ENCODE measurements around the gene SSRP1.

Gene SSRP1

GRCh38 chr11:57322256-57323166, 13.2 kb downstream of the SSRP1 start:
- H3K14ac ChIP-seq (ENCODE audit: low read length in 2 of 2): no peak overlapping the region
- 8% methylated on average over 12 of the region's 13 CpGs for WGBS

GRCh38 chr11:57321388-57322255, 14.1 kb downstream of the SSRP1 start:
- H3K4me2 ChIP-seq (ENCODE audit: low read length, poor library complexity, severe bottlenecking): peak overlapping the region; percentile 77
- H2AFZ ChIP-seq (ENCODE audit: low read depth, low read length): no peak overlapping the region
- H3K9ac ChIP-seq (ENCODE audit: low read length): peak overlapping the region; percentile 97
- H3K79me1 ChIP-seq (replicated peaks; ENCODE audit: low read length, poor library complexity, severe bottlenecking): peaks cover 30% of the 10 kb centered on the region
- H2BK5ac ChIP-seq (ENCODE audit: low read depth, low read length, poor library complexity, severe bottlenecking): peak overlapping the region; percentile 63
- peaks cover 34% of the 10 kb centered on the region for H3K4me1 ChIP-seq (ENCODE audit: control insufficient read depth, insufficient read depth, low read depth, low read length)
- peak overlapping the region; percentile 42 for H2AK5ac ChIP-seq (ENCODE audit: low read length, severe bottlenecking)
- peaks cover 42 to 52% of the 10 kb centered on the region in 2 experiments for H3K36me3 ChIP-seq (ENCODE audit: control insufficient read depth in 1 of 2, insufficient read depth in 2 of 2, low read depth in 1 of 2, low read length in 2 of 2)
- DNase-seq: no peak
- peak overlapping the region; percentile 67 for H4K8ac ChIP-seq (ENCODE audit: low read length)
- peak overlapping the region; percentile 73 for H2BK15ac ChIP-seq (ENCODE audit: low read depth, poor library complexity, severe bottlenecking)
- H4K91ac ChIP-seq (ENCODE audit: low read length): peak overlapping the region; percentile 78
- H2BK120ac ChIP-seq (ENCODE audit: low read depth, low read length): peak overlapping the region; percentile 89
- H3K27ac ChIP-seq (ENCODE audit: low read length, poor library complexity, severe bottlenecking): peak overlapping the region; percentile 78
- WGBS: 74% methylated on average over 6 of the region's 6 CpGs
- peak overlapping the region; percentile 9 to 86 for H2BK12ac ChIP-seq (ENCODE audit: low read length in 2 of 2)
- no peak overlapping the region for H3K14ac ChIP-seq (ENCODE audit: low read length in 2 of 2)
- H3K4ac ChIP-seq (ENCODE audit: low read depth in 1 of 2, low read length in 2 of 2): peak overlapping the region; percentile 35 to 60
- peak overlapping the region in 1 of 2 experiments; percentile 97 for H3K4me3 ChIP-seq (ENCODE audit: insufficient read depth in 1 of 2, low read depth in 1 of 2, low read length in 2 of 2)
- H3K18ac ChIP-seq (ENCODE audit: low read depth in 1 of 2, low read length in 2 of 2): peak overlapping the region; percentile 75 to 80
- H3K27me3 ChIP-seq (ENCODE audit: control insufficient read depth in 1 of 2, insufficient read depth in 1 of 2, low read length in 2 of 2): no peaks in the 10 kb centered on the region
- H3K9me3 ChIP-seq (ENCODE audit: control insufficient read depth, low read length): no peaks in the 10 kb centered on the region
- H3K23ac ChIP-seq (ENCODE audit: low read length in 2 of 2): no peak overlapping the region

More at GRCh38 chr11:57322256-57323166, 13.2 kb downstream of the SSRP1 start:
- H2BK120ac ChIP-seq (ENCODE audit: low read depth, low read length): peak overlapping the region; percentile 89
- H3K4me1 ChIP-seq (ENCODE audit: control insufficient read depth, insufficient read depth, low read depth, low read length): peaks cover 36% of the 10 kb centered on the region
- peaks cover 22% of the 10 kb centered on the region for H3K79me1 ChIP-seq (replicated peaks; ENCODE audit: low read length, poor library complexity, severe bottlenecking)
- H3K18ac ChIP-seq (ENCODE audit: low read depth in 1 of 2, low read length in 2 of 2): peak overlapping the region; percentile 75 to 80
- H3K4me3 ChIP-seq (ENCODE audit: insufficient read depth in 1 of 2, low read depth in 1 of 2, low read length in 2 of 2): peak overlapping the region in 1 of 2 experiments; percentile 97
- H2BK15ac ChIP-seq (ENCODE audit: low read depth, poor library complexity, severe bottlenecking): peak overlapping the region; percentile 73
- H4K91ac ChIP-seq (ENCODE audit: low read length): peak overlapping the region; percentile 84
- H3K9ac ChIP-seq (ENCODE audit: low read length): peak overlapping the region; percentile 97
- peak overlapping the region; percentile 44 to 93 for H3K4ac ChIP-seq (ENCODE audit: low read depth in 1 of 2, low read length in 2 of 2)
- peak; percentile 99 for DNase-seq
- peak overlapping the region; percentile 42 for H2AK5ac ChIP-seq (ENCODE audit: low read length, severe bottlenecking)
- peak overlapping the region; percentile 77 for H3K4me2 ChIP-seq (ENCODE audit: low read length, poor library complexity, severe bottlenecking)
- H2BK12ac ChIP-seq (ENCODE audit: low read length in 2 of 2): peak overlapping the region; percentile 86
- peaks cover 42 to 52% of the 10 kb centered on the region in 2 experiments for H3K36me3 ChIP-seq (ENCODE audit: control insufficient read depth in 1 of 2, insufficient read depth in 2 of 2, low read depth in 1 of 2, low read length in 2 of 2)
- H4K8ac ChIP-seq (ENCODE audit: low read length): peak overlapping the region; percentile 67
- peak overlapping the region; percentile 78 for H3K27ac ChIP-seq (ENCODE audit: low read length, poor library complexity, severe bottlenecking)
- H2AFZ ChIP-seq (ENCODE audit: low read depth, low read length): no peak overlapping the region
- H2BK5ac ChIP-seq (ENCODE audit: low read depth, low read length, poor library complexity, severe bottlenecking): peak overlapping the region; percentile 63
- H3K9me3 ChIP-seq (ENCODE audit: control insufficient read depth, low read length): no peaks in the 10 kb centered on the region
- no peak overlapping the region for H3K23ac ChIP-seq (ENCODE audit: low read length in 2 of 2)
- no peaks in the 10 kb centered on the region for H3K27me3 ChIP-seq (ENCODE audit: control insufficient read depth in 1 of 2, insufficient read depth in 1 of 2, low read length in 2 of 2)

GRCh38 chr11:57320719-57321387, 14.8 kb downstream of the SSRP1 start:
- Histone ChIP-seq H3K4me3 (ENCODE audit: insufficient read depth in 1 of 2, low read depth in 1 of 2, low read length in 2 of 2) (peak overlapping the region in 1 of 2 experiments; percentile 97), H3K9me3 (ENCODE audit: control insufficient read depth, low read length) (no peaks in the 10 kb centered on the region), H3K4ac (ENCODE audit: low read depth in 1 of 2, low read length in 2 of 2) (no peak overlapping the region), H3K27me3 (ENCODE audit: control insufficient read depth in 1 of 2, insufficient read depth in 1 of 2, low read length in 2 of 2) (no peaks in the 10 kb centered on the region), H3K9ac (ENCODE audit: low read length) (peak overlapping the region; percentile 97), H2BK15ac (ENCODE audit: low read depth, poor library complexity, severe bottlenecking) (no peak overlapping the region), H3K27ac (ENCODE audit: low read length, poor library complexity, severe bottlenecking) (no peak overlapping the region), H3K4me1 (ENCODE audit: control insufficient read depth, insufficient read depth, low read depth, low read length) (peaks cover 30% of the 10 kb centered on the region), H3K36me3 (ENCODE audit: control insufficient read depth in 1 of 2, insufficient read depth in 2 of 2, low read depth in 1 of 2, low read length in 2 of 2) (peaks cover 41 to 52% of the 10 kb centered on the region in 2 experiments), H4K8ac (ENCODE audit: low read length) (no peak overlapping the region), H3K14ac (ENCODE audit: low read length in 2 of 2) (no peak overlapping the region), H3K23ac (ENCODE audit: low read length in 2 of 2) (no peak overlapping the region), H2BK5ac (ENCODE audit: low read depth, low read length, poor library complexity, severe bottlenecking) (no peak overlapping the region), H3K18ac (ENCODE audit: low read depth in 1 of 2, low read length in 2 of 2) (no peak overlapping the region), H2AFZ (ENCODE audit: low read depth, low read length) (no peak overlapping the region), H2BK12ac (ENCODE audit: low read length in 2 of 2) (no peak overlapping the region), H3K4me2 (ENCODE audit: low read length, poor library complexity, severe bottlenecking) (no peak overlapping the region), H2BK120ac (ENCODE audit: low read depth, low read length) (no peak overlapping the region), H2AK5ac (ENCODE audit: low read length, severe bottlenecking) (no peak overlapping the region), H4K91ac (ENCODE audit: low read length) (no peak overlapping the region), H3K79me1 (replicated peaks; ENCODE audit: low read length, poor library complexity, severe bottlenecking) (peaks cover 30% of the 10 kb centered on the region)
- no peak for DNase-seq
- WGBS: 95% methylated on average over 2 of the region's 2 CpGs
